Natural killer cell treated with Interleukin-12 subunit alpha and Interleukin-12 subunit beta and Interleukin-15 and Interleukin-18, amount 100 ng/mL, for 72 hours (primary cell): Measurements from ENCODE around the gene PLA2G12B. TPM values are rescaled to one million over a fixed set of nuclear protein-coding genes. Genes with fewer than 3 reads are reported as not detected.
"Not testable (repeated sequence)": the region's sequence is repeated elsewhere in the genome, so short reads cannot be mapped to it uniquely, and the experiment has no call there.

Experiments used
- ATAC-seq, 2 donors: fragments of 150-1000 bp; cut with Tn5 transposase in 1 of 2; sonication (Bioruptor Pico), chemical (Tn5 transposase) in 1 of 2; 2 replicates each; pipeline ENCODE4 v1.10.0; 2021
- DNase-seq: peaks from one replicate; pipeline ENCODE4 v3.0.0; 2022; ENCODE audit warnings: low spot score
- H3K27ac Mint-ChIP-seq, 2 donors: 1 replicate in 1 of 2; 2 replicates in 1 of 2; pipeline ENCODE4 v1.8.0; 2022; ENCODE audit warnings: mixed read lengths in 2 of 2, mild to moderate bottlenecking in 1 of 2, moderate library complexity in 1 of 2
- H3K27me3 Mint-ChIP-seq, 2 donors: 1 replicate in 1 of 2; 2 replicates in 1 of 2; pipeline ENCODE4 v1.8.0; 2022; ENCODE audit warnings: mixed read lengths in 2 of 2
- H3K36me3 Mint-ChIP-seq: one replicate; pipeline ENCODE4 v1.8.0; 2022; ENCODE audit warnings: mixed read lengths
- H3K4me1 Mint-ChIP-seq, 2 donors: 1 replicate in 1 of 2; 2 replicates in 1 of 2; pipeline ENCODE4 v1.8.0; 2022; ENCODE audit warnings: low read depth in 2 of 2, mixed read lengths in 2 of 2, mild to moderate bottlenecking in 1 of 2
- H3K4me3 Mint-ChIP-seq: one replicate; pipeline ENCODE4 v1.8.0; 2022; ENCODE audit warnings: mixed read lengths
- H3K9me3 Mint-ChIP-seq: 2 replicates; pipeline ENCODE4 v1.8.0; 2022; ENCODE audit warnings: mixed read lengths
- total RNA-seq, 2 donors: library from RNA; stranded (reverse); gene quantifications; one replicate each; pipeline ENCODE4 v1.2.3, GENCODE V29; 2022

The PLA2G12B gene, protein sequence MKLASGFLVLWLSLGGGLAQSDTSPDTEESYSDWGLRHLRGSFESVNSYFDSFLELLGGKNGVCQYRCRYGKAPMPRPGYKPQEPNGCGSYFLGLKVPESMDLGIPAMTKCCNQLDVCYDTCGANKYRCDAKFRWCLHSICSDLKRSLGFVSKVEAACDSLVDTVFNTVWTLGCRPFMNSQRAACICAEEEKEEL
- not detected for total RNA-seq

DNA sequence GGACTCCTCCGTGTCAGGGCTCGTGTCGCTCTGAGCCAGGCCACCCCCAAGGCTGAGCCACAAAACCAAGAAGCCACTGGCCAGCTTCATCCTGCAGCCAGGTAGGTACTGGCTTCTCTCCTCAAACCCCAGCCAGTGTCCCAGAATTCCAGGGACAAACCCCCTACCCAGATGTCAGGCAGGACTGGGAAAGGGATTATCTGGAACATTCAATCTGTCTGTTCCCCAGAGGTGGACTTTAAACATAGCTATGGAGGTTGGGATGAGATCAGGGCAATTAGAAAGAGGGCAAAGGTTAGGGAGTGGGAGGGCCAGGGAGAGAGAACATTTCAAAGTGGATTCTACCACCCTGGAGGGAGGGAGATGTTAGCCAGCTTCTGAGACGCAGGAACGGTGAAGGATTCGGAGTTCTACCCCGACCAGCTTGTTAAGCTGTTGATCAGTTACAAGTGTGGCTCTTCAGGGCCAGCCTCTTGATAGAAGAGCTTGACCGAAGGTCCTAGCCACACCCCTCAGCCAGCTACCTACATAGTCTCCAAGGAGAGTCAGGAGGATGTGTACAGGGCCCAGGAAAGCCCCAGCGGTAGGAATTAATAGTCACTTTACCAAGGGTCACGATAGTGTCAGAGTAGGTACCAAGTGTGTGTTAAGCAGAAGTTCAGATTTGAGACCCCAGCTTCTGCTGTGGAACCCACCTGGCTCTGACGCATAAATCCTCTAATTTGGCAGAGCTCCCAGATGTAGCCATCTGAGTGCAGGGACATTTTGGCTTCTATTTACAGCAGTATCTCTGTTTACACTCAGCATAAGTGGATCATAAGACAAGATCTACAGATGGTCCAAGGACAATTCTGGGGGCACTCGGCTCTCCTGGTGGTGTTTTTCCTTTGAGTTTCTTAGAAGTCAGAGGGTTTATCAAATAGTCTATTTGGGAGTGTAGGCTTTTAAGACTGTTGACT, at the start of gene PLA2G12B:
Gene PLA2G12B (minus strand): TSS at position 211 of the 959 bp plus-strand sequence. CDS start 121 bp downstream, at position 90.
- Mint-ChIP-seq H3K9me3 (no peaks in the 10 kb centered on the region), H3K4me1 (no peaks in the 10 kb centered on the region), H3K27me3 (peaks cover 0 to 4% of the 10 kb centered on the region in 2 donors), H3K4me3 (no peak within 1 kb of the TSS), H3K27ac (no peak within 1 kb of the TSS), H3K36me3 (no peaks in the 10 kb centered on the region)
- no peak for DNase-seq
- no peak for ATAC-seq

DNA sequence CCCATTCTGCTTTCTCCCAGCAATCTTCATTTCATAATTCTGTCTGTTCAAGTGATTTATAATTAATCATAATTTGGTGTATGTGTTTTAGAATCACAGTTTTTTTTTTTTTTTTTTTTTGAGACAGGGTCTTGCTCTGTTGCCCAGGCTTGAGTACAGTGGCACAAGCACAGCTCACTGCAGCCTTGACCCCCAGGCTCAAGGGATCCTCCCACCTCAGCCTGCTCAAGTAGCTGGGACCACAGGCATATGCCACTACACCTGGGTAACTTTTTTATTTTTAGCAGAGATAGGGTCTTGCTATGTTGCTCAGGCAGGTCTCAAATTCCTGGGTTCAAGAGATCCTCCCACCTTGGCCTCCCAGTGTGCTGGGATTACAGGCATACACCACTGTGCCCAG, 49.2 kb upstream of the PLA2G12B start:
- Mint-ChIP-seq H3K9me3 (no peaks in the 10 kb centered on the region), H3K4me1 (no peaks in the 10 kb centered on the region), H3K36me3 (peaks cover 3% of the 10 kb centered on the region), H3K27me3 (no peaks in the 10 kb centered on the region), H3K27ac (no peak overlapping the region), H3K4me3 (no peak overlapping the region)
- DNase-seq (no peak), ATAC-seq (no peak)

DNA sequence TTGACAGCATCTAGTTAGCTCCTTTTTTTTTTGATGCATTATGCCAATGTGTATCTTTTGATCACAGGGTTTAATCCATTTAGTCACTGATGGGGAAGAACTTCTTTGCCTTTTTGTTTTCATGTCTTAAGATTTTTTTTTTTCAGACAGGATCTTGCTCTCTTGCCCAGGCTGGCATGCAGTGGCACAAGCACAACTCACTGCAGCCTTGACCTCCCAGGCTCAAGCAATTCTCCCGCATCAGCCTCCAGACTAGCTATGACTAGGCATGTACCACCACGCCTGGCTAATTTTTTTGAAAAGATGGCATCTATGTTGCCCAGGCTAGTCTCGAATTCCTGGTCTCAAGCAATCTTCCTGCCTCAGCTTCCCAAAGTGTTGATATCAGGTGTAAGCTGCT, 46.4 kb upstream of the PLA2G12B start:
- Mint-ChIP-seq H3K4me3 (no peak overlapping the region), H3K36me3 (peaks cover 6% of the 10 kb centered on the region), H3K4me1 (no peaks in the 10 kb centered on the region), H3K27me3 (no peaks in the 10 kb centered on the region), H3K27ac (no peak overlapping the region), H3K9me3 (no peaks in the 10 kb centered on the region)
- DNase-seq, result no peak
- ATAC-seq, result no peak

DNA sequence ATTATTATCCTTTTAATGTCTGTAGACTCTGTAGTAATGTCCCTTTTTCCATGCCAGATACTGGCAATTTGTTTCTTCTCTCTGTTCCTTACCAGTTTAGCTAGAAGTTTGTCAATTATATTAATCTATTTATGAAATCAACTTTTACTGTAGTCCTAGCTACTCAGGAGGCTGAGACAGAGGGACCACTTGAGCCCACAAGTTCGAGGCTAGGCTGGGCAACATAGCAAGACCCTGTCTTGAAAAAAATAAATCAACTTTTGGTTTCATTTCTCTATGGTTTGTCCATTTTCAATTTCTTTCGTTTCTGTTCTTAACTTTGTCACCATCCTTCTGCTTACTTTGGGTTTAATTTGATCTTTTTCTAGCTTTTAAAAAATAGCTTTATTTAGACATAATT, 42.5 kb upstream of the PLA2G12B start:
- H3K36me3 Mint-ChIP-seq, result peaks cover 21% of the 10 kb centered on the region
- H3K27ac Mint-ChIP-seq, result no peak overlapping the region
- H3K4me3 Mint-ChIP-seq, result no peak overlapping the region
- no peaks in the 10 kb centered on the region for H3K9me3 Mint-ChIP-seq
- DNase-seq (no peak), ATAC-seq (no peak)
- no peaks in the 10 kb centered on the region for H3K27me3 Mint-ChIP-seq
- H3K4me1 Mint-ChIP-seq, result peaks cover 4% of the 10 kb centered on the region in 2 donors

DNA sequence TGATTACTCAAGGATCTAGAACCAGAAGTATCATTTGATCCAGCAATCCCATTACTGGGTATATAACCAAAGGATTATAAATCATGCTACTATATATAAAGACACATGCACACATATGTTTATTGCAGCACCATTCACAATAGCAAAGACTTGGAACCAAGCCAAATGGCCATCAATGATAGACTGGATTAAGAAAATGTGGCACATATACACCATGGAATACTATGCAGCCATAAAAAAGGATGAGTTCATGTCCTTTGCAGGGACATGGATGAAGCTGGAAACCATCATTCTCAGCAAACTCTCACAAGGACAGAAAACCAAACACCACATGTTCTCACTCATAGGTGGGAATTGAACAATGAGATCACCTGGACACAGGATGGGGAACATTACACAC, 40.9 kb upstream of the PLA2G12B start:
- not testable (repeated sequence) for H3K27me3 Mint-ChIP-seq, ATAC-seq, H3K9me3 Mint-ChIP-seq, H3K4me3 Mint-ChIP-seq, H3K27ac Mint-ChIP-seq, DNase-seq
- H3K36me3 Mint-ChIP-seq, result peaks cover 25% of the 10 kb centered on the region
- peaks cover 8 to 11% of the 10 kb centered on the region in 2 donors for H3K4me1 Mint-ChIP-seq

DNA sequence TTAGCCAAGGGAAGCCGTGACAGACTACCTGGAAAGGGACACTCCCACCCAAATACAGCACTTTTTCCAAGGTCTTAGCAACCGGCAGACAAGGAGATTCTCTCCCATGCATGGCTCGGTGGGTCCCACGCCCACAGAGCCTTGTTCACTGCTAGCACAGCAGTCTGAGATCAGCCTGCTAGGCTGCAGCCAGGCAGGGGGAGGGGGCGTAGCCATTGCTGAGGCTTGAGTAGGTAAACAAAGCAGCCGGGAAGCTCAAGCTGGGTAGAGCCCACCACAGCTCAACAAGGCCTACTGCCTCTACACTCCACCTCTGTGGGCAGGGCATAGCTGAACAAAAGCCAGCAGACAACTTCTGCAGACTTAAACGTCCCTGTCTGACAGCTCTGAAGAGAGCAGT, 35.2 kb upstream of the PLA2G12B start:
- ATAC-seq, H3K9me3 Mint-ChIP-seq, DNase-seq, H3K27ac Mint-ChIP-seq, H3K27me3 Mint-ChIP-seq, H3K4me3 Mint-ChIP-seq: not testable (repeated sequence)
- H3K4me1 Mint-ChIP-seq, result peaks cover 8 to 11% of the 10 kb centered on the region in 2 donors
- H3K36me3 Mint-ChIP-seq, result peaks cover 18% of the 10 kb centered on the region

DNA sequence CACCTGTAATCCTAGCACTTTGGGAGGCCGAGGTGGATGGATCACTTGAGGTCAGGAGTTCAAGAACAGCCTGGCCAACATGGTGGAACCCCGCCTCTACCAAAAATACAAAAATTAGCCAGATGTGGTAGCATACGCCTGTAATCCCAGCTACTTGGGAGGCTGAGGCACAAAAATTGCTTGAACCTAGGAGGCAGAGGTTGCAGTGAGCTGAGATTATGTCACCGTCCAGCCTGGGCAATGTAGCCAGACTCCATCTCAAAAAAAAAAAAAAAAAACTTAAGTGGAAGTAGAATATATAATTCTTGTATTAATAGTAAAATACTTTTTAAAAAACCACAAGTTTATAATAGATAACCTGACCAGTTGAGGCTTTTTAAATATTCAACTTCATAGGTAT, 30.0 kb upstream of the PLA2G12B start:
- not testable (repeated sequence) for H3K27ac Mint-ChIP-seq, H3K27me3 Mint-ChIP-seq, H3K4me3 Mint-ChIP-seq, H3K36me3 Mint-ChIP-seq, DNase-seq, H3K9me3 Mint-ChIP-seq, ATAC-seq, H3K4me1 Mint-ChIP-seq

DNA sequence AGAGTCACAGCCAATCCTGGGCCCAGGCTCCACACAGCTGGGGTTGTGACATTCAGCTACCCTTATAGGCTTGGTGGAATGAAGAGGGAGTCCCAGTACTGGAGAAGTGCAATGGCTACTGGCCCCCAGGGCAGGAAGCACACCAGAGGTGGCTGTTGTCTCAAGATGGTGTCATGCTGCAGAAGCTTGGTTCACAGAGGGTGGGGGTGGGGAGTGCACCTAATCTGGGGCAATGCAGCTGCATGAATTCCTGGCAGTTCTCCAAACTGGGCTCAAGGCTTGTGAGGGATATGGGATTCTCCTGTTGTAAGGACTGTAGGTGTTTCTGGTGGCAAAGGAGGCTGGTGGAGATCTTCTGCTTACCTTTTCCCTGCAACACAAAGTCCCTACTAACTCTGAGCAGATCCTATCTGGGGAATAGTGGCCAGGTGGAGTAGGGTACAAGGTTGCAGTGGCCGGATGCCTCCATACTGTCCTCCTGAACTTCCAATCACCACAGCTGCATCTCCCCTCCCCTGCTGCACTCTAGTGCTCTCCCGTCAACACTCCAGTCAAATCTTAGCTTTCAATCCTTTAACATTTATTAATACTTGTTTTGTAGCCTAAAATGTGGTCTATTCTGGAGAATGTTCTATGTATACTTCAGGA, 27.4 kb upstream of the PLA2G12B start:
- no peak overlapping the region for H3K4me3 Mint-ChIP-seq
- no peak for DNase-seq
- H3K27ac Mint-ChIP-seq, result no peak overlapping the region
- H3K27me3 Mint-ChIP-seq, result peaks cover 18 to 28% of the 10 kb centered on the region in 2 donors
- peaks cover 23% of the 10 kb centered on the region for H3K9me3 Mint-ChIP-seq
- no peaks in the 10 kb centered on the region for H3K4me1 Mint-ChIP-seq
- ATAC-seq, result no peak
- H3K36me3 Mint-ChIP-seq, result peaks cover 36% of the 10 kb centered on the region

DNA sequence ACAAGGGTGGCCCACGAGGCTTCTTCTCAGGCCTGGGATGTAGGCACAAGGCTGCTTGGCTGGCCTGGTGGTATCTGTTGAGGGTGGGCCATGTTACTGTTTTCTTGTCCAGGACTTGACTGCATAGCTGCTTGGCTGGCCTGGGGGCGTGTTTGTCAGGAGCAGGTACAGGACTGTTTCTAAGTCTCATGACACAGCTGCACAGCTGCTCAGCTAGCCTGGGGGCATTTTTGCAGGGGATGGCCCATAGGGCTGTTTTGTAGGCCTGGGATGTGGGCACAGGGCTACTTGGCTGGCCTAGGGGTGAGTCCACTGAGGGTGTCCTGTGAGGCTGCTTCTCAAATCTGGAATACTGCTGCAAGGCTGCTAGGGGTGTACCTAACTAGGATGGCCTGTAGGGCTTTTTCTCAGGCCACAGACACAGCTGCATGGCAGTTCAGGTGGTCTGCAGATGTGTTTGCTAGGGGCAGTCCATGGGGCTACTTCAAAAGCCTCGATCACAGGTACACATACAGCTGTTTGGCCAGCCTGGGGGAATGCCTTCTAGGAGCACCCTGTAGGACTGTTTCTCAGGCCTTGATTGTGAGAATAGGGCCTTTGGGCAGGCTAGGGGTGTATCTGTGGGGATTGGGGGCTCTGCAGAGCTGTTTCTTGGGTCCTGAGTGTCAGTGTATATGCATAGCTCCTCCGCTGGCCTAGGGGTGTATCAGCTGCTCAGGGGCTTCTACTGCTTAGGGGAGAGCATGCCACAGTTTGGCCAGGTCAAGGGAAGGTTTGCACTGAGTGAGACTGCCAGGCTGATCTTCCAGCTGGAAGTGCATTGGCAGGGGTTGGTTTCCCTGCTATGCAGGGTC, 26.6 kb upstream of the PLA2G12B start:
- Mint-ChIP-seq H3K9me3 (peaks cover 25% of the 10 kb centered on the region), H3K4me1 (no peaks in the 10 kb centered on the region), H3K36me3 (peaks cover 39% of the 10 kb centered on the region), H3K4me3 (no peak overlapping the region), H3K27me3 (peaks cover 20 to 31% of the 10 kb centered on the region in 2 donors), H3K27ac (no peak overlapping the region)
- DNase-seq (no peak), ATAC-seq (peak; percentile 24 to 48)

DNA sequence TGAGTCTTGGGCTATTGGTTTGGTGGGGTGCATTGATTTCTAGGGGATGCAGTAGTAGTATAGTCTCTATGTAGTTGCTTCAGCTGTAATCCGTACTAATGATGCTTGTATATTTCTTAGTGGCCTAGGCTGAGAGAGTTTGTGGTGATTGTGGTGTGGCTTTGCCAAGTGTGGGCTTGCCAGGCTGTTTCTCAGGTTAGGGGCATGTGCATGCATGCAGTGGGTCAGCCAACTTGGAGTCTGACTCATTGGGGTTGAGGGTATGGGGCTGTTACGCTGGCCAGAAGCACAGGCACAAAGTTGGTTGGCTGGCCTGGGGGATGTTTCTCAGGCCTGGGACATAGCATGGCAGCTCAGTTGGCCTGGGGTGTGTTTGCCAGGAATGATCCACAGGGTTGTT, 25.7 kb upstream of the PLA2G12B start:
- Mint-ChIP-seq H3K4me1 (no peaks in the 10 kb centered on the region), H3K36me3 (peaks cover 45% of the 10 kb centered on the region), H3K4me3 (no peak overlapping the region), H3K9me3 (peaks cover 28% of the 10 kb centered on the region), H3K27ac (no peak overlapping the region), H3K27me3 (peaks cover 24 to 38% of the 10 kb centered on the region in 2 donors)
- DNase-seq, result no peak
- no peak for ATAC-seq

DNA sequence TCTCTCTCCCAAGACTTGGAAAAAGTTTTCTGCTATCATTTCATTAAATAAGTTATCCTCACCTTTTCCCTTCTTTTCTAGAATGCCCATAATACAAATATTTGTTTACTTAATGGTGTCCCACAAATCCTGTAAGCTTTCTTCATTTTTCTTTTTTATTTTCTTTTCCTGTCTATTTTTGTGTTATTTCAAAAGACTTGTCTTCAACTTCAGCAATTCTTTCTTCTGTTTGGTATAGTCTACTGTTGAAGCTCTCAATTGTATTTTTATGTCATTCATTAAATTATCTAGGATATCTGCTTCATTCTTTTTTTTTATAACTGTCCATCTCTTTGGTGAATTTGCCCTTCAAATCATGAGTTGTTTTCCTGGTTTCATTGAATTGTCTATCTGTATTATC, 25.1 kb upstream of the PLA2G12B start:
- Mint-ChIP-seq H3K4me3 (no peak overlapping the region), H3K9me3 (peaks cover 29% of the 10 kb centered on the region), H3K4me1 (no peaks in the 10 kb centered on the region), H3K36me3 (peaks cover 52% of the 10 kb centered on the region), H3K27ac (no peak overlapping the region), H3K27me3 (peaks cover 25 to 44% of the 10 kb centered on the region in 2 donors)
- DNase-seq (no peak), ATAC-seq (no peak)

DNA sequence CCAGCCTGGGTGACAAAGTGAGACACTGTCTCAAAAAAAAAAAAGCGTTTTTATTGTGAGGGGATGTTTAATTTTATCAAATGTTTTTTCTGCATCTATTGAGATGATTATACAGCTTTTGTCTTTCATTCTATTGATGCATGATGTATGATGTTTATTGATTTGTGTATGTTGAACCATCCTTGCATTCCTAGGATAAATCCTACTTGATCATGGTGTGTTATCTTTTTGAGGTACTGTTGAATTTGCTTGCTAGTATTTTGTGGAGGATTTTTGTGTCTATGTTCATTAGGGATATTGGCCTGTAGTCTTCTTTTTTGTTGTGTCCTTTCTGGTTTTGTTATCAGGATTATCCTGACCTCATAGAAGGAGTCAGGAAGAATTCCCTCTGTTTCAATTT, 22.3 kb upstream of the PLA2G12B start:
- peaks cover 29% of the 10 kb centered on the region for H3K9me3 Mint-ChIP-seq
- no peak overlapping the region for H3K4me3 Mint-ChIP-seq
- no peak overlapping the region for H3K27ac Mint-ChIP-seq
- H3K27me3 Mint-ChIP-seq, result peaks cover 22 to 48% of the 10 kb centered on the region in 2 donors
- no peaks in the 10 kb centered on the region for H3K4me1 Mint-ChIP-seq
- ATAC-seq (no peak), DNase-seq (no peak)
- H3K36me3 Mint-ChIP-seq, result peaks cover 53% of the 10 kb centered on the region

DNA sequence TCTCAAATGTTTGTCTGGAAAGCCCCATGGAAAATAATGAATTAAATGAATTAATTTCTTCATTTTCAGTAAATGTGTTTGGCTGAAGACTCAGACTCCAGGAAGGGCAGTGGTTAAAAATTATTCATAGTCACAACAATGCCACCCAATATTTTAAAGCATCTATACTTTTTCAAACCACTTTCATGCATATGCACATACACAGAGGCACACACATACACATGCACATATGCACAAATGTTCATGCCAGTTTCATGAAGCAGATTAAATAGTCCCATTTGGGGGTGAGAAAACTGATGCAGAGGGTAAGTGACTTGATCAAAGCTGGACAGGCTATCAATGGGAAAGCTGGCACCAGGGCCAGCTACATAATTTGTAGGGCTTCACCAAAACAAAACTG, 1.4 kb upstream of the PLA2G12B start:
- DNase-seq, result no peak
- no peak for ATAC-seq
- peaks cover 5 to 8% of the 10 kb centered on the region in 2 donors for H3K27me3 Mint-ChIP-seq
- H3K9me3 Mint-ChIP-seq, result no peaks in the 10 kb centered on the region
- H3K4me1 Mint-ChIP-seq, result no peaks in the 10 kb centered on the region
- no peak overlapping the region for H3K27ac Mint-ChIP-seq
- no peak overlapping the region for H3K4me3 Mint-ChIP-seq
- H3K36me3 Mint-ChIP-seq, result no peaks in the 10 kb centered on the region
